ENCODE measurements around the gene TBL1XR1. TPM values are rescaled to one million over a fixed set of nuclear protein-coding genes. Genes with fewer than 3 reads are reported as not detected.

The TBL1XR1 gene
- total RNA-seq, 2 donors from 2014 or later: 75.8 to 156 TPM

DNA sequence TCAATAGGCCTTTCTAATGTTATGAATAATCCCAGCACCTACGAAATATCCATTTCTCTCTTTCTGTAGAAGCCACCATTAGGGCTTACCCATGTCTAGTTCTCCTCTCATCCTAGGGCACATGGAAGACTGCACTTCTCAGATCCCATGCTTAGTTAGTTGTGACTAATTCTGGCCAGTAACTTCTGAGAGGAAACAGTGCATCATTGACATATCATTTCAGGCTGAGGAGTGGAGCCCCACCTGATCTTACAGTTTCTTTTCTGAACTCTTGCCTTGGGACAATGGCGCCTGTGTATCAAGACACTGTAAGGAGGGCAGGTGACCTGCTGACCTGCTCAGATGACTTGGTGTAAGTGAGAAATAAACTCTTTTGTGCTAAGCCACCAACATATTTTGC, 39.4 kb upstream of the TBL1XR1 start:
- no peak for DNase-seq (ENCODE audit: low spot score)
- Histone ChIP-seq H3K9me3 (no peaks in the 10 kb centered on the region), H3K4me1 (replicated peaks) (no peaks in the 10 kb centered on the region), H3K27ac (no peak overlapping the region), H3K36me3 (no peaks in the 10 kb centered on the region), H3K27me3 (replicated peaks; ENCODE audit: insufficient read depth) (no peaks in the 10 kb centered on the region), H3K4me3 (no peak overlapping the region)
- TF ChIP-seq POLR2AphosphoS5 (IDR thresholded peaks at IDR 0.05): no peak
- no peak for TF ChIP-seq POLR2A (IDR thresholded peaks at IDR 0.05)
- TF ChIP-seq, protein P1, sequence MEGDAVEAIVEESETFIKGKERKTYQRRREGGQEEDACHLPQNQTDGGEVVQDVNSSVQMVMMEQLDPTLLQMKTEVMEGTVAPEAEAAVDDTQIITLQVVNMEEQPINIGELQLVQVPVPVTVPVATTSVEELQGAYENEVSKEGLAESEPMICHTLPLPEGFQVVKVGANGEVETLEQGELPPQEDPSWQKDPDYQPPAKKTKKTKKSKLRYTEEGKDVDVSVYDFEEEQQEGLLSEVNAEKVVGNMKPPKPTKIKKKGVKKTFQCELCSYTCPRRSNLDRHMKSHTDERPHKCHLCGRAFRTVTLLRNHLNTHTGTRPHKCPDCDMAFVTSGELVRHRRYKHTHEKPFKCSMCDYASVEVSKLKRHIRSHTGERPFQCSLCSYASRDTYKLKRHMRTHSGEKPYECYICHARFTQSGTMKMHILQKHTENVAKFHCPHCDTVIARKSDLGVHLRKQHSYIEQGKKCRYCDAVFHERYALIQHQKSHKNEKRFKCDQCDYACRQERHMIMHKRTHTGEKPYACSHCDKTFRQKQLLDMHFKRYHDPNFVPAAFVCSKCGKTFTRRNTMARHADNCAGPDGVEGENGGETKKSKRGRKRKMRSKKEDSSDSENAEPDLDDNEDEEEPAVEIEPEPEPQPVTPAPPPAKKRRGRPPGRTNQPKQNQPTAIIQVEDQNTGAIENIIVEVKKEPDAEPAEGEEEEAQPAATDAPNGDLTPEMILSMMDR (IDR thresholded peaks at IDR 0.05): no peak
- intact Hi-C loops (cut with DNase I): no loop called here
- 97% methylated on average over 2 of the region's 2 CpGs for WGBS

DNA sequence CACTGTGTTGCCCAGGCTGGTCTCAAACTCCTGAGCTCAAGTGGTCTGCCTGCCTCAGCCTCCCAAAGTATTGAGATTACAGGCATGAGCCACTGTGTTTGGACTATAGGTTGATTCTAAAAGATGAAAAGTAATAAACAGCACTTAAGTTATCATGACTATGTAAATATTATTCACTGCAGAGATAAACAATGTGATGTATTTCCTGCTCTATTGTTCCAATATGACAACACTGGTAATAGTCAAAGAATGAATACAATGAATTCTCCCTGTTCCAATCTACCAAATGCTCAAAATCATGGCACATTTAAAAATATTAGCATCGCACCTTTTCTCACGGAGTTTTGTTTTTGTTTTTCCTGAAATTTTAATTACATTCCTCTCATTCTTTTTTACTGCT, 36.8 kb upstream of the TBL1XR1 start:
- TF ChIP-seq, protein P1 (IDR thresholded peaks at IDR 0.05): no peak
- TF ChIP-seq POLR2AphosphoS5 (IDR thresholded peaks at IDR 0.05): no peak
- no peak for TF ChIP-seq POLR2A (IDR thresholded peaks at IDR 0.05)
- intact Hi-C loops (cut with DNase I): no loop called here
- Histone ChIP-seq H3K36me3 (no peaks in the 10 kb centered on the region), H3K27me3 (replicated peaks; ENCODE audit: insufficient read depth) (no peaks in the 10 kb centered on the region), H3K9me3 (no peaks in the 10 kb centered on the region), H3K4me3 (no peak overlapping the region), H3K4me1 (replicated peaks) (no peaks in the 10 kb centered on the region), H3K27ac (no peak overlapping the region)
- no peak for DNase-seq (ENCODE audit: low spot score)
- 89% methylated on average over 2 of the region's 2 CpGs for WGBS

DNA sequence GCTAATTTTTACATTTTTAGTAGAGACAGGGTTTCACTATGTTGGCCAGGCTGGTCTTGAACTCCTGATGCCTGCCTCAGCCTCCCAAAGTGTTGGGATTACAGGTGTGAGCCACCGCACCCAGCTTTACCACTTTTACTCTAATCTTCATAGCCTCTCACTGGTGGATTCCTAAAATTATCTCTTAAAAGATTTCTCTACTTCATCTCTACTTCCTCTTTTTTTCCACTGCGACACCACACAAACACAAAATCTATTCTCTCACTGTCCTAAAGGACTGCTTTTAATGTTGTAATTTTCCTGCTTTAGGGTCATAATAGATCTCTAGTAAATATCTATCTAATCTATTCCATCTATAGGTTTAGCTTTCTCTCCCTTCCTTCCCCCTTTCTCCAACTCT, 34.0 kb upstream of the TBL1XR1 start:
- no peaks in the 10 kb centered on the region for H3K4me1 ChIP-seq (replicated peaks)
- no peak overlapping the region for H3K4me3 ChIP-seq
- no peaks in the 10 kb centered on the region for H3K27me3 ChIP-seq (replicated peaks; ENCODE audit: insufficient read depth)
- no peaks in the 10 kb centered on the region for H3K9me3 ChIP-seq
- H3K36me3 ChIP-seq: no peaks in the 10 kb centered on the region
- 84% methylated on average over 2 of the region's 2 CpGs for WGBS
- intact Hi-C loops (cut with DNase I): no loop called here
- TF ChIP-seq, protein P1 (IDR thresholded peaks at IDR 0.05): no peak
- no peak for TF ChIP-seq POLR2A (IDR thresholded peaks at IDR 0.05)
- TF ChIP-seq POLR2AphosphoS5 (IDR thresholded peaks at IDR 0.05): no peak
- no peak overlapping the region for H3K27ac ChIP-seq
- no peak for DNase-seq (ENCODE audit: low spot score)

DNA sequence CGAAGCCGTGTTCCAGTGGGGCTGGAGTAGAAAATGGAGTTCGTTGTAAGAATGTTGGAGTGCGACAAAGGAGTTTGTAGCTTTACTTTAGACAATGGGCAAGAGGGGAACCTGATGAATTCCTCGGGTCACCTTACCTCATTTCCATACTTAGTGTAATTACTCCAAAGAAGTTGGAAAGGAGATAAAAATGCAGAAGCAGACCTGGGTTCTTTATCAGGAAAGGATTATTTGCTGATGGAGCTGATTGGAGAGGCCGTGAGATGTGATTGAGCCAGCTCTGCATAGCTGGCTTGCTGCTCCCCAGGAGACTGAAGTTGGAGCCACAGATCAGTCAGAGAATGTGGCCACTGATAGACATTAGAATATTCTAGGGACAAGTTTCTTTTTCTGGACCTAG, 33.4 kb upstream of the TBL1XR1 start:
- 91% methylated on average over 6 of the region's 6 CpGs for WGBS
- DNase-seq (ENCODE audit: low spot score): no peak

DNA sequence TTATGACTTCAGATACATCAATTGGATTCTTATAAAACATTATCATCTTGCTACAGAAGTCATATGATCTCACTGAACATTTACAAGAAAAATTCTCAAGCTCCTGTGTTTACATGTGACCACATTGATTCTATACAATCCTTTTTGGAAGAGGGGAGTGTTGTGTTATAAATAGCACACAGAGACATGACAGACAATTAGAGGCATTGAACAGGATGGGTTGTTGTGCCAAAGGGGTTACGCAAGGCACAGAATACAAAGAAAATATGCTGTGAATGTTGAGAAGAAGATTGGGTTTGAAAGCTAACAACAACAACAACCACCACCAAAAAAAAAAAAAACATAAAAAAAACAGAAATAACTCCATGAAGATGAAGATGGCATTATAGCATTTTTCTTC, 32.5 kb upstream of the TBL1XR1 start:
- no peak overlapping the region for H3K27ac ChIP-seq
- DNase-seq (ENCODE audit: low spot score): no peak
- no peaks in the 10 kb centered on the region for H3K4me1 ChIP-seq (replicated peaks)
- H3K4me3 ChIP-seq: no peak overlapping the region
- TF ChIP-seq, protein P1 (IDR thresholded peaks at IDR 0.05): no peak
- no peak for TF ChIP-seq POLR2A (IDR thresholded peaks at IDR 0.05)
- no peak for TF ChIP-seq POLR2AphosphoS5 (IDR thresholded peaks at IDR 0.05)
- no peaks in the 10 kb centered on the region for H3K27me3 ChIP-seq (replicated peaks; ENCODE audit: insufficient read depth)
- H3K36me3 ChIP-seq: no peaks in the 10 kb centered on the region
- 100% methylated on average over 1 of the region's 1 CpG for WGBS
- H3K9me3 ChIP-seq: no peaks in the 10 kb centered on the region
- intact Hi-C loops (cut with DNase I): no loop called here

More for the DNA sequence above, 33.4 kb upstream of the TBL1XR1 start:
- Histone ChIP-seq H3K27me3 (replicated peaks; ENCODE audit: insufficient read depth) (no peaks in the 10 kb centered on the region), H3K9me3 (no peaks in the 10 kb centered on the region), H3K4me3 (no peak overlapping the region), H3K36me3 (no peaks in the 10 kb centered on the region), H3K27ac (no peak overlapping the region), H3K4me1 (replicated peaks) (no peaks in the 10 kb centered on the region)
- intact Hi-C loops (cut with DNase I): no loop called here
- TF ChIP-seq POLR2A (IDR thresholded peaks at IDR 0.05): no peak
- TF ChIP-seq, protein P1 (IDR thresholded peaks at IDR 0.05): no peak

All from prostate gland (tissue), 2 donors.